ENCODE results near the gene CASK. TPM values are rescaled to one million over a fixed set of nuclear protein-coding genes. Genes with fewer than 3 reads are reported as not detected.

CASK gene
- total and polyA plus RNA-seq, 4 experiments from 2014 or later: 3.8 to 116 (median 68.6) TPM

DNA sequence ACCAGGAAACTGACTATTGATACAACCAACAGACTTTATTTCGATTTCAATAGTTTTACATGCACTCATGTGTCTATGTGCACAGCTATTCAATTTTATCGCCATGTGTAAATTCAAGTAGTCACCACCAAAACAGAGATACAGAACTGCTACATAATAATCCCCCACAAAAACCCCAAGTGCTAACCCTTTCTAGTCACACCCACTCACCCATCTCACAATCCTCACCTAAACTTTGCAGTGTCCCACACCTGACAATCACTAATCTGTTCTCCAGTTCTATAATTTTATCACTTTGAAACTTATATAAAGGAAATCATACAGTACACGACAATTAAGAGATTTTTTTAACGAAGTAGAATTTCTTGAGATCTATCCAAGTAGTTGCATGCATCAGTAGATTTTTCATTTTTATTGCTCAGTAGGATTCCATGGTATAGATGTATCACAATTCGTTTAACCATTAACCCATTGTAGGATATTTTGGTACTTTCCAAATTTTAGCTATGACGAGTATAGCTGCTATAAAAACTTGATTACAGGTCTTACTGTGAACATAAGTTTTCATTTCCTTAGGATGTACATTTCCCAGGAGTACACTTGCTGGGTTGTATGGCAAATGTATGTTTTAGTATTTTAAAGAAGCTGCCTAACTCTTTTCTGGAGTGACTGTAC is 85.9 kb downstream of the CASK start:
- POLR2A ChIA-PET (ENCODE audit: partially characterized antibody): no interaction called here
- Mint-ChIP-seq H3K4me1 (peaks cover 15 to 32% (median 24%) of the 10 kb centered on the region in 4 donors), H3K9me3 (peaks cover 0 to 8% (median 2%) of the 10 kb centered on the region in 8 donors), H3K27ac (peak overlapping the region in 1 of 7 donors; percentile 32), H3K4me3 (peak overlapping the region in 3 of 8 donors; percentile 3 to 72 (median 4)), H3K27me3 (no peaks in the 10 kb centered on the region), H3K36me3 (peaks cover 14 to 19% of the 10 kb centered on the region in 2 donors)
- Histone ChIP-seq H3K4me1 (ENCODE audit: insufficient read depth, low read length) (peaks cover 12% of the 10 kb centered on the region), H3K9me3 (ENCODE audit: control insufficient read depth in 1 of 2, low read length in 2 of 2) (no peaks in the 10 kb centered on the region), H3K4me3 (ENCODE audit: low read length in 2 of 2) (no peak overlapping the region), H3K27me3 (ENCODE audit: insufficient read depth, low read length) (no peaks in the 10 kb centered on the region), H3K27ac (ENCODE audit: low read depth, low read length) (no peak overlapping the region), H3K36me3 (ENCODE audit: insufficient read depth, low read length) (no peaks in the 10 kb centered on the region)
- CTCF ChIA-PET (ENCODE audit: partially characterized antibody): interaction anchor here (1.0 kb wide), 1 partner anchor 20 kb away, joined by 5 read pairs; no protein-coding TSS in a partner anchor
- no peak for DNase-seq
- intact Hi-C loops (cut with micrococcal nuclease): no loop called here

DNA sequence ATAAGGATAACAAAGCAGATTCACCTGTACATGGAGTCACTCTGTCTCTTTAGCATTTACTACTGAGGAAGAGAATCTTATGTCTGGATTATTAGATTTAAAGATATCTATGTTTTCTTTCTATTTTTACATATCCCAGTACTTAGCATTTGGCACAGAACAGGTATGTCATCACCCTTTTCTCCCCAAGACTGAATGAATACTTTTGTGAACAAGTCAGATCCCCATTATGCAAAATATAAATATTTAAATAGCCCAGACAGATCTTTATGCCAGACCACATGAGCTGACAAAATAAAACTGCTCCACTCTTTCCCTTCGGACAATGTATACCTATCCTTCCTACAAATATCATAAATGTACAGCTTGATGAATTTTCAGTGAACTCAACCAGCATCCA is 94.5 kb downstream of the CASK start:
- peak overlapping the region in 2 of 7 donors; percentile 28 to 52 for H3K27ac Mint-ChIP-seq
- H3K36me3 ChIP-seq (ENCODE audit: insufficient read depth, low read length): no peaks in the 10 kb centered on the region
- H3K9me3 Mint-ChIP-seq: peaks cover 0 to 2% (median 0%) of the 10 kb centered on the region in 8 donors

DNA sequence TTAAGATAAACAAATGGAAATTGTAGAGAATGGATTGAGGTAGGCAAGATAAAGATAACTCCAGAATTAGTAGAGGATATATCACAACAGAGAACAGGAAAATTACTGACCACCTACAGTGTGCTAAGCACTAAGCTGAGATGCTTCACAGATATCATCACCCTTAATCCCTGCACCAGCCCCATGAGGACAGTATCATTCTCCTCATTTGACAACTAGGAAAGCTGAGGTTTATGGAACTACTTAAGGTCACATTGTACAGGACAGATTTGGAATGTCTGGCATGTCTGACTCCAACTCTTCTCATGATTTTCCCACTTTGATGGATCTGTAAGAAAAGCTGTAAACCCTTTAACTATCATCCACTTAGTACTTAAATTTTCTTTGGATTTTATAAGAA is 95.5 kb downstream of the CASK start:
- no peak overlapping the region for H3K4me3 Mint-ChIP-seq
- H3K27me3 Mint-ChIP-seq: no peaks in the 10 kb centered on the region
- H3K9me3 Mint-ChIP-seq: peaks cover 0 to 2% (median 0%) of the 10 kb centered on the region in 8 donors
- H3K27ac ChIP-seq (ENCODE audit: low read depth, low read length): no peak overlapping the region
- H3K36me3 Mint-ChIP-seq: peaks cover 16% of the 10 kb centered on the region in 2 donors
- H3K4me1 ChIP-seq (ENCODE audit: insufficient read depth, low read length): no peaks in the 10 kb centered on the region
- CTCF ChIA-PET (ENCODE audit: partially characterized antibody): no interaction called here
- H3K27me3 ChIP-seq (ENCODE audit: insufficient read depth, low read length): no peaks in the 10 kb centered on the region
- H3K4me3 ChIP-seq (ENCODE audit: low read length in 2 of 2): no peak overlapping the region
- no peaks in the 10 kb centered on the region for H3K36me3 ChIP-seq (ENCODE audit: insufficient read depth, low read length)
- no peaks in the 10 kb centered on the region for H3K9me3 ChIP-seq (ENCODE audit: control insufficient read depth in 1 of 2, low read length in 2 of 2)
- H3K27ac Mint-ChIP-seq: peak overlapping the region in 3 of 7 donors; percentile 3 to 52 (median 34)
- peaks cover 20 to 35% (median 28%) of the 10 kb centered on the region in 4 donors for H3K4me1 Mint-ChIP-seq
- POLR2A ChIA-PET (ENCODE audit: partially characterized antibody): no interaction called here
- intact Hi-C loops (cut with micrococcal nuclease): no loop called here
- DNase-seq: no peak

More for the DNA sequence above, 94.5 kb downstream of the CASK start:
- no peak for DNase-seq
- Histone ChIP-seq H3K27ac (ENCODE audit: low read depth, low read length) (no peak overlapping the region), H3K4me3 (ENCODE audit: low read length in 2 of 2) (no peak overlapping the region), H3K27me3 (ENCODE audit: insufficient read depth, low read length) (no peaks in the 10 kb centered on the region), H3K4me1 (ENCODE audit: insufficient read depth, low read length) (no peaks in the 10 kb centered on the region), H3K9me3 (ENCODE audit: control insufficient read depth in 1 of 2, low read length in 2 of 2) (no peaks in the 10 kb centered on the region)
- H3K27me3 Mint-ChIP-seq: no peaks in the 10 kb centered on the region
- POLR2A ChIA-PET (ENCODE audit: partially characterized antibody): interaction anchor here (0.7 kb wide), 1 partner anchor 80 kb away, joined by 3 read pairs; no protein-coding TSS in a partner anchor
- intact Hi-C loops (cut with micrococcal nuclease): no loop called here
- H3K4me3 Mint-ChIP-seq: no peak overlapping the region
- H3K36me3 Mint-ChIP-seq: peaks cover 12 to 13% of the 10 kb centered on the region in 2 donors
- CTCF ChIA-PET (ENCODE audit: partially characterized antibody): no interaction called here
- H3K4me1 Mint-ChIP-seq: peaks cover 18 to 41% (median 28%) of the 10 kb centered on the region in 4 donors

DNA sequence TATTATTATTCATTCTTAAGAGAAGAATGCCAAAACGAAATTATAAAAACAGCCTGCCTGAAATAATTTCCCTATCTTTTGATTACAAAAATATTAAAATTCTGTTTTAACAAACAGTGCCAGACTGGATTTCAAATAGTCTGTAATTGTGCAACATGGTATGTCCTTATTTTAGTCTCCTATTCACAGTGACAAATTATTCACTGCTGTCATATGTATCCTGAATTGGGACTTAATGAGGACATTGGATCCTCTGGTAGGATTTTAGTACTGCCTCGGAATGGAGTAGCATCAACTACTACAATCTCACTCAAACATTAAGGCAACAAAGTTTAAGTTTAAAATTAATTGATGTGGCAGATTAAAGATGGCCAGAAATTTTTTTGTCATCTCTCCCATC is 97.6 kb downstream of the CASK start:
- Mint-ChIP-seq H3K9me3 (peaks cover 0 to 6% (median 1%) of the 10 kb centered on the region in 8 donors), H3K4me1 (peaks cover 9 to 21% (median 17%) of the 10 kb centered on the region in 4 donors), H3K27ac (no peak overlapping the region), H3K27me3 (no peaks in the 10 kb centered on the region), H3K36me3 (peaks cover 11 to 19% of the 10 kb centered on the region in 2 donors), H3K4me3 (no peak overlapping the region)
- POLR2A ChIA-PET (ENCODE audit: partially characterized antibody): no interaction called here
- Histone ChIP-seq H3K4me1 (ENCODE audit: insufficient read depth, low read length) (no peaks in the 10 kb centered on the region), H3K27ac (ENCODE audit: low read depth, low read length) (no peak overlapping the region), H3K36me3 (ENCODE audit: insufficient read depth, low read length) (no peaks in the 10 kb centered on the region), H3K4me3 (ENCODE audit: low read length in 2 of 2) (no peak overlapping the region), H3K27me3 (ENCODE audit: insufficient read depth, low read length) (no peaks in the 10 kb centered on the region), H3K9me3 (ENCODE audit: control insufficient read depth in 1 of 2, low read length in 2 of 2) (peaks cover 0 to 4% of the 10 kb centered on the region in 2 donors)
- no peak for DNase-seq
- CTCF ChIA-PET (ENCODE audit: partially characterized antibody): no interaction called here
- intact Hi-C loops (cut with micrococcal nuclease): no loop called here

DNA sequence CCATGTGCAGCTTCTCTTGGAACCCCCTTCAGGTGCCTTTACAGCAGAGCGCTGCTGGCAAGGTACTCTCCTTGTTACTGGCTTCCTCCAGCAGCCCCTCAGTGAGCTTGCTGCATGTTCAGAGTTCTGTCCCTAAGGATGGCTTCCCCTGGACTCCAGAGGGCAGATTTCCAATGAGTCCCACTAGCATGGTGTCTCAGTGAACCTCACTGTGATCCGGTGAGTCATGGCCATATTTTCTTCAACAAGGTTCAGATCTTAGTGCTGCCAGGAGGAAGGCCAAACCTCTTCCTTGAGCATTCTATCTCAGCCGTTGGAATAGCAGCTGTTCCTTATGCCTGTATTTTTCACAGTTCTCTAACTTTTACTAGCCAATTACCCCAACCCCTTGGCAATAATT is 98.8 kb downstream of the CASK start:
- Mint-ChIP-seq H3K36me3 (peaks cover 11 to 18% of the 10 kb centered on the region in 2 donors), H3K27me3 (no peaks in the 10 kb centered on the region), H3K4me1 (peaks cover 8 to 20% (median 13%) of the 10 kb centered on the region in 4 donors), H3K4me3 (no peak overlapping the region), H3K9me3 (peaks cover 0 to 6% (median 1%) of the 10 kb centered on the region in 8 donors), H3K27ac (peak overlapping the region in 2 of 7 donors; percentile 9 to 67)
- H3K36me3 ChIP-seq (ENCODE audit: insufficient read depth, low read length): no peaks in the 10 kb centered on the region
- no peak overlapping the region for H3K27ac ChIP-seq (ENCODE audit: low read depth, low read length)
- H3K4me1 ChIP-seq (ENCODE audit: insufficient read depth, low read length): no peaks in the 10 kb centered on the region
- ChIA-PET POLR2A (ENCODE audit: partially characterized antibody) (no interaction called here), CTCF (ENCODE audit: partially characterized antibody) (no interaction called here)
- no peak overlapping the region for H3K4me3 ChIP-seq (ENCODE audit: low read length in 2 of 2)
- peaks cover 0 to 4% of the 10 kb centered on the region in 2 donors for H3K9me3 ChIP-seq (ENCODE audit: control insufficient read depth in 1 of 2, low read length in 2 of 2)
- intact Hi-C loops (cut with micrococcal nuclease): no loop called here
- H3K27me3 ChIP-seq (ENCODE audit: insufficient read depth, low read length): no peaks in the 10 kb centered on the region
- no peak for DNase-seq

DNA sequence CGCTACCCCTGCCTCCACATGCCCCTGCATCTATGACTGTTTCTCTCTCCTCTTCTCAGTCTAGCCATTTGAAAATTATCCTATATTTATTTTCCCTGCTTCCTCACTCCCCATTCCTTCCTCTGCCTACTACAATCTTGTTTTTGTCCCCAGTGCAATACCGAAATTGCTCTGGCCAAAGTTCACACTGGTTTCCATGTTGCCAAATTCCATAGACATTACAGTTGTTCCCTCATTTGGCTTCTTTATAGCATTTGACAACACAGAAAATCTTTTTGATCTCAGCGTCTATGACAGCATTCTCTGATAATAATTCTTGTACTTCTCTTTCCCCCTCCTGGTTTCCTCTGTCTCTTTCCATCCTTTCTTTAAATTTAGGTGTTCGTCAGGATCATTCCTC is 100.0 kb downstream of the CASK start:
- no peak overlapping the region for H3K27ac Mint-ChIP-seq
- intact Hi-C loops (cut with micrococcal nuclease): no loop called here
- peaks cover 0 to 6% (median 1%) of the 10 kb centered on the region in 8 donors for H3K9me3 Mint-ChIP-seq
- Histone ChIP-seq H3K9me3 (ENCODE audit: control insufficient read depth in 1 of 2, low read length in 2 of 2) (peaks cover 0 to 4% of the 10 kb centered on the region in 2 donors), H3K36me3 (ENCODE audit: insufficient read depth, low read length) (no peaks in the 10 kb centered on the region), H3K4me3 (ENCODE audit: low read length in 2 of 2) (no peak overlapping the region), H3K4me1 (ENCODE audit: insufficient read depth, low read length) (no peaks in the 10 kb centered on the region), H3K27me3 (ENCODE audit: insufficient read depth, low read length) (no peaks in the 10 kb centered on the region), H3K27ac (ENCODE audit: low read depth, low read length) (no peak overlapping the region)
- peaks cover 2 to 13% (median 7%) of the 10 kb centered on the region in 4 donors for H3K4me1 Mint-ChIP-seq
- ChIA-PET CTCF (ENCODE audit: partially characterized antibody) (no interaction called here), POLR2A (ENCODE audit: partially characterized antibody) (no interaction called here)
- DNase-seq: no peak
- no peaks in the 10 kb centered on the region for H3K27me3 Mint-ChIP-seq
- H3K4me3 Mint-ChIP-seq: no peak overlapping the region
- H3K36me3 Mint-ChIP-seq: peaks cover 15 to 18% of the 10 kb centered on the region in 2 donors

DNA sequence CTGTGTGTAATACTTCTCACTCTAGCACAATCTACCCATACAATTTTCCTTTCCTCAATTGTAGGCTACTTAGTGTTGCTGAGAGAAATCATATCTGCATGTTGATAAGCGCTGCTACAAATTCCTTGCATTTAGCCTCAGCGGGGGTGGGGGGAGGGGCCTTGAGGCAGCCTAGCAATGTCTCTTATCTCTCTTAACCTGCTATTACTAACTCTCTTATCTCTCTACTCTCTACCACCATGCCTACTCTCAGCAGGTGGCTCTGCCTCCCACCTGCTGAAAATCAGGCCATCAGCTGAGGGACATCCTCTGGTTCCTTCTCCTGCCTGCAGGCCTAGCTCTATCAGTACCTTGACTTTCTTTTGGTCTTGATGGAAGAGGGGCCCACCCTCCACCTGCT is 100.5 kb downstream of the CASK start:
- Mint-ChIP-seq H3K27me3 (no peaks in the 10 kb centered on the region), H3K27ac (no peak overlapping the region), H3K4me1 (peaks cover 2 to 8% (median 6%) of the 10 kb centered on the region in 4 donors), H3K4me3 (no peak overlapping the region), H3K36me3 (peaks cover 15 to 18% of the 10 kb centered on the region in 2 donors), H3K9me3 (peaks cover 0 to 6% (median 1%) of the 10 kb centered on the region in 8 donors)
- DNase-seq: no peak
- ChIA-PET POLR2A (ENCODE audit: partially characterized antibody) (no interaction called here), CTCF (ENCODE audit: partially characterized antibody) (no interaction called here)
- Histone ChIP-seq H3K9me3 (ENCODE audit: control insufficient read depth in 1 of 2, low read length in 2 of 2) (peaks cover 0 to 4% of the 10 kb centered on the region in 2 donors), H3K4me3 (ENCODE audit: low read length in 2 of 2) (no peak overlapping the region), H3K36me3 (ENCODE audit: insufficient read depth, low read length) (no peaks in the 10 kb centered on the region), H3K4me1 (ENCODE audit: insufficient read depth, low read length) (no peaks in the 10 kb centered on the region), H3K27ac (ENCODE audit: low read depth, low read length) (no peak overlapping the region), H3K27me3 (ENCODE audit: insufficient read depth, low read length) (no peaks in the 10 kb centered on the region)
- intact Hi-C loops (cut with micrococcal nuclease): no loop called here
